Neutrophil (primary cell): ENCODE results near the gene CLEC18C.
"Not testable (repeated sequence)": the region's sequence is repeated elsewhere in the genome, so short reads cannot be mapped to it uniquely, and the experiment has no call there.

Experiments
- H3K27ac ChIP-seq: fragments of 200-600 bp; sonication (generic); 2 replicates; pipeline ENCODE4 v1.5.1; 2016; ENCODE audit warnings: mild to moderate bottlenecking, moderate library complexity
- H3K27me3 ChIP-seq: fragments of 200-600 bp; sonication (generic); 2 replicates; pipeline ENCODE4 v1.6.0; 2016; ENCODE audit warnings: mild to moderate bottlenecking
- H3K36me3 ChIP-seq: fragments of 200-600 bp; sonication (generic); 2 replicates; pipeline ENCODE4 v1.5.1; 2017
- H3K4me1 ChIP-seq, 2 experiments: fragments of 200-600 bp in 1 of 2; sonication (generic) in 1 of 2; 1 replicate in 1 of 2; 2 replicates in 1 of 2; pipeline versions ENCODE4 v1.5.1 to v1.6.1; 2013 to 2016; ENCODE audit warnings: low read depth in 1 of 2, low read length in 1 of 2, mild to moderate bottlenecking in 1 of 2, moderate library complexity in 1 of 2; ENCODE audit not compliant: control insufficient read depth in 1 of 2, insufficient read depth in 1 of 2
- H3K4me3 ChIP-seq, 2 experiments: fragments of 200-600 bp in 1 of 2; sonication (generic) in 1 of 2; 1 replicate in 1 of 2; 2 replicates in 1 of 2; pipeline ENCODE4 v1.5.1; 2013 to 2016; ENCODE audit warnings: low read depth in 1 of 2, low read length in 1 of 2, mild to moderate bottlenecking in 1 of 2, moderate library complexity in 1 of 2
- H3K9me3 ChIP-seq: fragments of 200-600 bp; sonication (generic); 2 replicates; pipeline ENCODE4 v1.5.1; 2016
- CTCF ChIP-seq: fragments of 200-600 bp; sonication (generic); IDR thresholded peaks from 2 replicates; pipeline ENCODE4 v1.5.1; 2016; ENCODE audit warnings: antibody characterized with exemption

Gene CLEC18C

GRCh38 chr16:70151391-70151790 is 22.2 kb upstream of the CLEC18C start:
- Histone ChIP-seq H3K27me3 (no peaks in the 10 kb centered on the region), H3K4me3 (no peak overlapping the region), H3K4me1 (no peaks in the 10 kb centered on the region), H3K9me3 (no peaks in the 10 kb centered on the region), H3K27ac (no peak overlapping the region), H3K36me3 (peaks cover 83% of the 10 kb centered on the region)
- no peak for TF ChIP-seq CTCF

GRCh38 chr16:70151941-70152509 is 21.6 kb upstream of the CLEC18C start:
- no peak overlapping the region for H3K27ac ChIP-seq
- no peak for TF ChIP-seq CTCF

GRCh38 chr16:70152578-70153302 is 20.8 kb upstream of the CLEC18C start:
- TF ChIP-seq CTCF, result no peak
- H3K27ac ChIP-seq, result no peak overlapping the region
- no peaks in the 10 kb centered on the region for H3K4me1 ChIP-seq
- H3K4me3 ChIP-seq, result no peak overlapping the region
- no peaks in the 10 kb centered on the region for H3K27me3 ChIP-seq
- H3K9me3 ChIP-seq, result no peaks in the 10 kb centered on the region
- peaks cover 95% of the 10 kb centered on the region for H3K36me3 ChIP-seq

More at GRCh38 chr16:70151941-70152509, 21.6 kb upstream of the CLEC18C start:
- H3K36me3 ChIP-seq, result peaks cover 89% of the 10 kb centered on the region
- H3K27me3 ChIP-seq, result no peaks in the 10 kb centered on the region
- H3K9me3 ChIP-seq, result no peaks in the 10 kb centered on the region
- no peak overlapping the region for H3K4me3 ChIP-seq
- no peaks in the 10 kb centered on the region for H3K4me1 ChIP-seq

- not testable (repeated sequence) for H3K4me1 ChIP-seq, H3K4me3 ChIP-seq, H3K9me3 ChIP-seq, H3K27ac ChIP-seq, H3K27me3 ChIP-seq
- H3K36me3 ChIP-seq, result peaks cover 97% of the 10 kb centered on the region
These were observed 18.9 kb upstream of the CLEC18C start for GRCh38 chr16:70154736-70155135.

- Histone ChIP-seq H3K27me3 (no peaks in the 10 kb centered on the region), H3K9me3 (no peaks in the 10 kb centered on the region), H3K27ac (no peak overlapping the region), H3K4me1 (no peaks in the 10 kb centered on the region), H3K36me3 (peaks cover 99% of the 10 kb centered on the region), H3K4me3 (no peak overlapping the region)
- no peak for TF ChIP-seq CTCF
These were observed 17.2 kb upstream of the CLEC18C start for GRCh38 chr16:70156207-70156978.

- Histone ChIP-seq H3K27me3 (no peaks in the 10 kb centered on the region), H3K4me1 (no peaks in the 10 kb centered on the region), H3K27ac (no peak overlapping the region), H3K9me3 (no peaks in the 10 kb centered on the region), H3K4me3 (no peak overlapping the region), H3K36me3 (peaks cover 99% of the 10 kb centered on the region)
- TF ChIP-seq CTCF, result no peak
These were observed 16.5 kb upstream of the CLEC18C start for GRCh38 chr16:70157105-70157476.
